DMS 273 (cell line): ENCODE measurements around the gene TMEM82.

Experiments used
- DNase-seq: peaks from one replicate; lab custom pipeline; 2025; ENCODE audit not compliant: unreplicated experiment; lab: John Stamatoyannopoulos, UW

The TMEM82 gene

GRCh38 chr1:15719381-15720120 lies 22.7 kb upstream of the TMEM82 start:
- DNase-seq, result no peak

GRCh38 chr1:15720861-15721260 lies 21.4 kb upstream of the TMEM82 start:
- no peak for DNase-seq

GRCh38 chr1:15722411-15722810 lies 19.9 kb upstream of the TMEM82 start:
- no peak for DNase-seq

- peak; percentile 63 for DNase-seq
Measured at GRCh38 chr1:15722836-15723532, 19.3 kb upstream of the TMEM82 start.

- peak; percentile 98 for DNase-seq
Measured at GRCh38 chr1:15723631-15724246, 18.6 kb upstream of the TMEM82 start.

- DNase-seq, result no peak
Measured at GRCh38 chr1:15724949-15725880, 17.1 kb upstream of the TMEM82 start.

- no peak for DNase-seq
Measured at GRCh38 chr1:15726508-15726907, 15.8 kb upstream of the TMEM82 start.

GRCh38 chr1:15727021-15727420 lies 15.3 kb upstream of the TMEM82 start:
- DNase-seq, result no peak

GRCh38 chr1:15727424-15727823 lies 14.9 kb upstream of the TMEM82 start:
- peak; percentile 55 for DNase-seq

GRCh38 chr1:15727866-15728534 lies 14.3 kb upstream of the TMEM82 start:
- no peak for DNase-seq

GRCh38 chr1:15728937-15729657 lies 13.2 kb upstream of the TMEM82 start:
- DNase-seq, result no peak

- DNase-seq, result no peak
Measured at GRCh38 chr1:15730423-15730822, 11.9 kb upstream of the TMEM82 start.

GRCh38 chr1:15730936-15731335 lies 11.4 kb upstream of the TMEM82 start:
- no peak for DNase-seq

- DNase-seq, result no peak
Measured at GRCh38 chr1:15731735-15732685, 10.3 kb upstream of the TMEM82 start.

GRCh38 chr1:15732686-15733081 lies 9.6 kb upstream of the TMEM82 start:
- DNase-seq, result no peak

- peak; percentile 30 for DNase-seq
Measured at GRCh38 chr1:15733218-15733725, 9.0 kb upstream of the TMEM82 start.

- no peak for DNase-seq
Measured at GRCh38 chr1:15733726-15734226, 8.5 kb upstream of the TMEM82 start.

- DNase-seq, result no peak
Measured at GRCh38 chr1:15734296-15734695, 8.0 kb upstream of the TMEM82 start.
